D721Med (cell line): Measurements from ENCODE around the gene SLC24A3.
A peak's percentile ranks its signal among the peaks of the same experiment; 100 is the strongest.

Source experiments
- DNase-seq: peaks from one replicate; pipeline ENCODE4 v3.0.0; 2011; ENCODE audit warnings: low spot score; ENCODE audit not compliant: insufficient read length
- FAIRE-seq: peaks from 2 replicates; lab custom pipeline; 2011; peaks lifted over from hg19 to GRCh38; lab: Jason Lieb, UNC
- TF ChIP-seq, protein P1 (sequence below): IDR thresholded peaks from 2 replicates; pipeline ENCODE4 v1.5.1; 2012; ENCODE audit warnings: mild to moderate bottlenecking, control low read depth; ENCODE audit not compliant: insufficient read depth; ENCODE audit errors: missing control alignments

SLC24A3 gene

DNA sequence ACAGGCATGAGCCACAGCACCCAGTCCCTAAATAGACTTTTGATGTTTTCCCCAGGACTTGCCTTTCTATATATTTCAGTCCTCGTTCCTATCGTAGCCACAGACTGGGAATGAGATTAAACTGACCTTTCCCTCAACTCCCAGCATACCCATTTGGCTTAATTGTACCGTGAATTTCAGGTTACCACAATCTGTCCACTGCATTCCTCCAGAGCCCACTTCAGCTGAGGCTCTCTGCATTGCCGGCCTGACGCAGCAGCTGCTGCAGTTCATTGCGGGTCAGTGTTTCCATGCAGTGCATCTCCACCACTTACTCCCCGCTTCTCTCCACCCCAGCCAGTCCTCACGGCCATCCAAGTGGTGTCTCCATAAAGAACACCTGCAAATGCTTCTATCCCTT is 442.5 kb downstream of the SLC24A3 start:
- TF ChIP-seq, protein P1, sequence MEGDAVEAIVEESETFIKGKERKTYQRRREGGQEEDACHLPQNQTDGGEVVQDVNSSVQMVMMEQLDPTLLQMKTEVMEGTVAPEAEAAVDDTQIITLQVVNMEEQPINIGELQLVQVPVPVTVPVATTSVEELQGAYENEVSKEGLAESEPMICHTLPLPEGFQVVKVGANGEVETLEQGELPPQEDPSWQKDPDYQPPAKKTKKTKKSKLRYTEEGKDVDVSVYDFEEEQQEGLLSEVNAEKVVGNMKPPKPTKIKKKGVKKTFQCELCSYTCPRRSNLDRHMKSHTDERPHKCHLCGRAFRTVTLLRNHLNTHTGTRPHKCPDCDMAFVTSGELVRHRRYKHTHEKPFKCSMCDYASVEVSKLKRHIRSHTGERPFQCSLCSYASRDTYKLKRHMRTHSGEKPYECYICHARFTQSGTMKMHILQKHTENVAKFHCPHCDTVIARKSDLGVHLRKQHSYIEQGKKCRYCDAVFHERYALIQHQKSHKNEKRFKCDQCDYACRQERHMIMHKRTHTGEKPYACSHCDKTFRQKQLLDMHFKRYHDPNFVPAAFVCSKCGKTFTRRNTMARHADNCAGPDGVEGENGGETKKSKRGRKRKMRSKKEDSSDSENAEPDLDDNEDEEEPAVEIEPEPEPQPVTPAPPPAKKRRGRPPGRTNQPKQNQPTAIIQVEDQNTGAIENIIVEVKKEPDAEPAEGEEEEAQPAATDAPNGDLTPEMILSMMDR = no peak
- FAIRE-seq = no peak
- DNase-seq = no peak

DNA sequence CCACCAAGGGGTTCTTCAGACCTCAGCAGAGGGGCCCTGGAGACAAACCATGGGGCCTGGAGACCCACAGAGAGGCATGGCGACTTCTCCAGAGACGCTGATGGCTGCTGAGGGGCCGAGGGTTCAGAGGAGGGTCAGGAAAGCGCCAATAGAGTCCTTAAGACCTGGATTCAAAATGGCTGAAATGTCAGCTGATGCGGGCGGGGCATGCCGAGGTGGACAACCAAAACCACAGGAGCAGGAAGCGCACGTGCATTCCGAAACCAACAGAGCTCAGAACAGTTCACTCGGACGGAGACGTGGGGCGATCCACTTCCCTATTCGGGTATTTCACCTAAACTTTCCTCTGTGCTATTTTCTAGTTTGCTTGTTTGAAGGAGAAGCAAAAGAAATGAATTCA is 445.7 kb downstream of the SLC24A3 start:
- DNase-seq (no peak), FAIRE-seq (no peak)
- TF ChIP-seq, protein P1 = no peak

DNA sequence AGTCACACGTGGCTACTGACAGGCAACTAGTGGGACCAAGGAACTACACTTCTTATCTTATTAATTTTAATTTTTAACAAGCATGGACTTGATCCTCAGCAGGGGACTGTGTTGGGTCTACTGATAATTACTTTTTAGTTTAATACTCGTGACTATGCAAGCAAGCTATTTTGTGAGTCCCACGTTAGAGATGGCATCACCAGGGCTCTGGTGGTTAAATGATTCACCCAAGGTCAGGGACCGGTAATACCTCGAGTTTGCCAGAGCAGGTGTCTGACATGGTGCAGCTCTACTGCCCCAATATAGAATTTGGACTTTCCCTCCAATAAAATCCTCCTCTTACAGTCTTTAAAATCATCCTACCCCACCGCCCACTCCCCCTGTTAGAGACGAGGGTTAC is 447.0 kb downstream of the SLC24A3 start:
- TF ChIP-seq, protein P1 = no peak
- DNase-seq (no peak), FAIRE-seq (no peak)

DNA sequence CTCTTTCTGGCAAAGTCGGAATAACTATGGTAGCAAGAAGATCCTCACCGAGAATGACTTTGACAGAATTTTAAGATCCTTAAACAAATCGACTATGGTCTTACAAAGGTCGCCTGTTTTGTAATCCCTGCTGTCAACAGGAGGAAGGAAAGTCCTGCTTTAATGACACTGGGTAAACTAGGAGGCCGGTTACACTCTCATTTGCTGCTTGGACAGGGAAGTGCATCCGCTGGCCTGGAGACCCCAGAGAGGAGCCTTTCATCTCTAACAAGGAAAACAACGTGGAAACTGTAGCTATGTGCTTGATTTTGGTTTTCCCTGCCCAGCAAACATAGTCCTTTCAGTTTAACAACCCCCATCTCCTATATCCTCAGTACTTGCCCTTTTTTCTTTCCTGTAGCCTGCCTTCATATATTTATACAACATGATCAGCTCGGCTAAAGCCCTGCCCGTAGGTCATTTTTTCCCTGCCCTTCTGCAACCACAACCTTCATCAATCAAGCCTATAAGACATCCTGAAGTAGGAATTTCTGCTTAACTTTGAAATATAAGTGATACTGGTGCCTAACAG is 448.5 kb downstream of the SLC24A3 start:
- FAIRE-seq (no peak), DNase-seq (no peak)
- TF ChIP-seq, protein P1 = no peak

DNA sequence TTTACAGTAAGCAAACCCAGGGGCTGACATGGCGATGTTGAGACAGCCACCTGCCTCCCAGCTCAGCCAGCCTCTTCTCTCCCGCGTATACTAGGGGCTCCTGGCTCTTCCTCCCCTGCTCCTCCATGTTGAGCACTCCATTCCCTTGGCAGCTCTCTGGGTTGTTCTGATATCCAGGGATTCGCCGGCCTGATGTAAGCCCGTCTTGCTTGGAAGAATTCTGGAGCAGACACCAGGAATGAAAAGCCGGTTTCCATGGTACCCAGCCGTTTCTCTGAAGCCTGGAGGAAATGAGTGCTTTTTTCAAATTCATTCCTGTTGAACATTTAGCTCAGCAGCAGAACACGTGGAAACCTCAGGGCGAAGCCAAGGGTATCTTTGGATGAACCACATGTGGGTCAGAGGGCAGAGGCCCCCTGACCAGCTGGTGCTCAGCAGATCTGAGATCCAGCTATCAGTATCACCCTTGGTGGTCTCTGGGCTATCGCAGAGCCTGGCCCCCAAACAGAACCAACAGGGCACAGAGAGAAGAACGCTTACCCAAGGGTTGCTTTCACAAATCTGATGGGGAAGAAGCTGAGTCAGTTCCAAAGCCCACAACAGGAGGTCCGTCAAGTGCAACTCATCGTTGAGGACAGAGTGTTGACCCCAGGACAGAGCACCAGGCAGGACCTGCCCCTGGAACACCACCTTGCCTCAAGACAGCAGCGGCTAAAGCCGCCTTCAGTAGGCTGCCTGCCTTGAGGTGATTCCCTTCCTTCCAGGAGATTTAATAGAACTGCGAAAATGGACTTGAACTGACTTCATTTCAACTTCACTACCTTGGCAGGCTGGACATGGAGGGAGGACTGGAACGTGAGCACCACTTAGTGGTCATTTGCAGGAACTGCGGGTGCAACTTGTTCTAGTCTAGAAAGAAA is 449.5 kb downstream of the SLC24A3 start:
- FAIRE-seq (no peak), DNase-seq (no peak)
- TF ChIP-seq, protein P1 = peak; percentile 92

DNA sequence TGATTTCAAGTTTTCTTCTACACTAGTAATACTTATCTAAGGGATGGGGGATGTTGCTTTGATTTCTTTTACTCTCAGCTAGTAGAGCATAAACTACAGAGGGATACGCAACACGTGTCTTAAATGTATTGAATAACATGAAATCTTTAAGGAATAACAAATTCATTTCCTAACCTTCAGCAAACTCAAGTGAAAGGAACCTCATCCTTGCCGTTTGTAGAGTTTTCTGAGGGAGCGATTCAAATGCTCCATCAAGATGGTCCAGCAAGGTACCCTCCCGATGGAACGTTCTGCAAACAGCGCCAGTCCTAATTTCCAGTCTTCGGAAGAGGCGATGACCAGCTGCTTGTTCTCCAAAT is 450.2 kb downstream of the SLC24A3 start:
- DNase-seq (no peak), FAIRE-seq (no peak)
- TF ChIP-seq, protein P1 = no peak

DNA sequence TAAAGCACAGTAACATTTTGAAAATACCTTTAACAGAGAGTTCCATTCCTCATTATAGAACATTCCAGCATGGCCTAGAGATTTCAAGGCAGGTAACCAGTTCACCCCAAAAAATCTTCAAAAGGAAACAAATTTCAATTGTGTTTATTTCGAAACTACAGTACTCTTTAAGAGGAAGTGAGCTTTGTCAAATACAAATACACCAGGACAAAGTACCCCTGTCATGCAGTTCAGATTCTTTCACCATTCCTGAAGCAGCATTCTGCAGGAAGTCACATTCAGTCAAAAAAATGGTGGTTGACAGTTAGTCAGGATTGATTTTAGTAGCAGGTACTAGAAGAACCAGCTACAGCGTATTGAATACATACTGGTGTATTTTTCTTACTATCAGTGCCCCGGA is 456.0 kb downstream of the SLC24A3 start:
- TF ChIP-seq, protein P1 = no peak
- DNase-seq (no peak), FAIRE-seq (no peak)
